Bone marrow (tissue), 2 donors: ENCODE results near the gene SLC12A7.
"Not testable (repeated sequence)": the region's sequence is repeated elsewhere in the genome, so short reads cannot be mapped to it uniquely, and the experiment has no call there.

Experiments
- DNase-seq, 2 donors: peaks; one replicate each; lab custom pipeline; 2025; lab: John Stamatoyannopoulos, UW

The SLC12A7 gene

DNA sequence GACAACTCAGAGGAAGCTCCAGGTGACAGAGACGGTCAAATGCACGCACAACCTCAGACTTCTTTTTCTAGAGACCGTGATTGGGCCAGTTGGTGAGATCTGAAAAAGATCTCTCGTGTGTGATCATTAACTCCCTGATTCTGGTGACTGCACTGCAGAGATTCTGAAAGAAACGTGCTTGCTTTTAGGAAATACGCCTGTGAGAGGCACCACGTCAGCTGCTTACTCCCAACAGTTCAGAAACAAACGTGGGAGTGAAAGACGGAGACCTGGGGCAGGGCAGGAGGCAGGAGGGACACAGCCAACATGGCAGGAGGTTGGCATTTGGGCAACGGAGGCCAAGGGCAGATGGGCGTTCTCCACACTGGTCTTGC, 15.9 kb downstream of the SLC12A7 start:
- DNase-seq, result no peak

DNA sequence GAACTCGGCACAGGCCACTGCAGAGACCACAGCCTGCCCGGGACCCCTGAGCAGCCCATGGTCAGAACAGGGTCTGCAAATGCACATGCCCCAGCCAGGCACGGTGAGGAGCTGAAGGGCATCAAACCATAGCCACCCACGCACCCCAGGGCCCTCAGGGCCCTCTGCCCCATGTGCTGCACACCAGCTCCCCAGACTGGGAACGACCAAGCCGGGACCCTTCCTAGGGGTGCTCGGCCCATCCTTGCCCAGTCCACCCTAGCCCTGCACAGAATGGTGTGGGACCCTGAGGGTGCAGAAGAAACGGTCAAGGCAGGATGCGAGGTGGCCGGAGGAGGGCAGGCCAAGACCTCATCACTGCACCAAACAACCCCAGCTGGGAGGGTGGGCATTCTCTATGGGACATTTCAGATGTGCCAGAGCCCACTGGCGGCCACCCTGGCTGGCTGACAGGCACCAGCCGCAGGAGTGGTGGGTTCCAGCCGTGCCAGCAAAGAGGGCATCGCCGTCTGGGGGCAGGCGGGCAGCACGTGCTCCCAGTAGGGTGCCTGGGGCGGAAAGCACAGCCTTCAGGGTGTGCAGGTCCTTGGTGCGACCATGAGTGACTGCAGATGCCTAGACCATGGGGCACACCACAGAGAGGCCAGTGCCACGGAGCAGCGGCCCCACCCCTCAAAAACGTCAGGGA, 16.4 kb downstream of the SLC12A7 start:
- DNase-seq, result no peak

DNA sequence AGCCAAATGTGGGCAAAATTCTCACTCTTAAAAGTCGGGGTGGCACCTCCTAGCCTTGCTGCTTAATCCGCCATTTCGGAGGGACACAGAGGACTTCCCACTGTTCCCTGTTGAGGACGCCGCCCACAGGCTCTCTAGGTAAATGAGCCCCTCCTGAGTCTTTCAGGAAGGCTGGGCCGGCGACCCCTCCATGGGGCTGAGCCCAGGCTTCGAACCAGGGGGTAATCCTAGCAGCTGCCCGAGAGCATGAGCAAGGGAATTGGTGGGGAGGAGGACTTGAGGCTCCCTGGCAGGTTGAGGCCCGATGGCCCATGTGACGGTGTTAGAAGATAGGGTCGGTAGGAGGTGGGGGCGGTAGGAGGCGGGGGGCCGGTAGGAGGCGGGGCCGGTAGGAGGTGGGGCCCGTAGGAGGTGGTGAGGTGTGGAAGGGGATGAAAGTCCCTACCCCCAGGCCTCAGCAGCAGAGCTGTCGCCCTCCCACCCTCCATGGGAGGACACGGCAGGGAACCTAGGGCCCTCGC, 17.1 kb downstream of the SLC12A7 start:
- no peak for DNase-seq

DNA sequence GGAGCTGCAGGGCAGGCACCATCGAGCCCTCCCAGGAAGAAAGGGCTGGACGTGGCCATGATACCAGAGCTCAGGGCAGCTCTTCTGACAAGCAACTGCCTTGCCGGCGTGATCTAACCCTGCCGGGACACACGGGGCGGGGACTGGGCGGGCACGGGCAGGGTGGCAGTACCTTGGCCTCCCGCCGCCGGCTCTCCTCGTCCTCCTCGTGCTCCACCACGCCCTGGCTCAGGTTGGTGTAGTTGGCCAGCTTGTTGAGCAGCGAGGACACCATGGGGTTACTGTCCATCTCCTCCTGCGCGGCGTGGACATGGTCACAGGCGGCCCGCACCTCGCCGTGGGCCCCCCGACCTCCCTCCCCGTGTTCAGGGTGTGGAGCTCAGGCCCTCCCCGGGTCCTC, 18.5 kb downstream of the SLC12A7 start:
- DNase-seq, result no peak

DNA sequence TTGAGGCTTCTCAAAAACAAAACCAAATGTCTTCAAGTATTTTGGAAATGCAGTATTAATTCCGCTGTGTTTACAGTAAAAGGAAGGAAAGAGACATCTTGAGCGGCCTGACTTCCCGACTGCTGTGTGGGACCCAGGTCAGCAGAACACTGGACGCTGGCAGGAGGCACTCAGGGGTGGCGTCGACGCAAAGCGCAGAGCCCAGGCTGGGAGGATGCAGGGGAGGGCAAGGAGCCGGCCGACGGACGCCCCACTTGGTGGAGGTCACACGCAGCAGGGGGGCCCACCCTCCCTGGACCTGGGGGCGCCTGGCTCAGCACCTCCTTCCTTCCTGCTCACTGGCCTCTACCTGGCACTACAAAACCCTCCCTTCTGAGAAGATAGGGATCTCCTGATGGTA, 19.7 kb downstream of the SLC12A7 start:
- no peak for DNase-seq

DNA sequence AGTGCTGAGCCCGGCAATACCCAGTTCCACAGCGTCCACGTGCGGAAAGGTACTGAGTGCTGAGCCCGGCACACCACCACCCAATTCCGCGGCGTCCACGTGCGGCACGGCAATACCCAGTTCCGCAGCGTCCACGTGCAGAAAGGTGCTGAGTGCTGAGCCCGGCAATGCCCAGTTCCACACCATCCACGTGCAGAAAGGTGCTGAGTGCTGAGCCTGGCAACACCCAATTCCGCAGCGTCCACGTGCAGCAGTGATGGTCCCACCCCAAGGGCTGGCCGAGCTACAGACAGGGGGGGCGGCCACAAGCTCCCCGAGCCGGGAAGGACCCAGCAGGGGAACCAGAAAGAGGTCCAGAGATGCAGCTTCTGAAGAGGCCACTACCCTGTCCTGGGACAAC, 20.2 kb downstream of the SLC12A7 start:
- no peak for DNase-seq

DNA sequence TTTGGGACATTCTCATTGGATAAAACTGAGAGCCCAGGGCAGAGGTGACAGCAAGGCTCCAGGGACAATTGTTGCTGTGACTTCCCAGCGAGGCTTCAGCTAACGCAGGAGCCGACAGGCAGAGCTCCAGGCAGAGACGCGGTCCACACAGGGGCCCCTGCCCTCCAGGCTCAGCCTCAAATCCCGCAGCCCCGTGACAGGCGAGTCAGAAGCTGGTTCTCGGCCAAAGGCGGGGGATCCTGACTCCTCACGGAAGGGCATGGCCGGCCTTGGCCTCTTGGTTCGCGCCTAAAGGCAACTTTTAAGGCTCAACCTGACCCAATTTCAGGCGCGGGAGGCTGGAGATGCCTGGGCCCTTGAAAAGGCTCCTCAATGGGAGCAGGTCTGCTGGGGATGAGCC, 21.3 kb downstream of the SLC12A7 start:
- DNase-seq, result no peak

DNA sequence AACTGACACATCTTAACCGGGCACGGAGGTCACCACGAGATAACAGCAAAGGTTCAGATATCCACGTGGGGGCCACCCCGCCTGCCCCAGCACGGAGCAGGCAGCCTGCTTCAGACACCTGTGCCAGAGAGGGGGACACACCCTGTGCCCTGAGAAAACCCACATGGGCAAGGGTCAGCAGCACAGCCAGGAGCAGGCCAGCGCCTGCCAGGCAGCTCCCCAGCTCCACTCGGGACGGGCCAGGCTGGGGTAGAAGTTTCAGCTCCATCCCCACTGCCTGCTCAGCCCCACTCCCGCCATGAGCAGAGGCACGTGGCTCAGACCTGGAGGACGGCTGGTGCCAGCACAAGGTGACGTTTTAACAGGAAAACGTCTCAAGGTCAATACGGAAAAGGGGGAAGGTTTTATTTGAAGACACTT, 22.2 kb downstream of the SLC12A7 start:
- DNase-seq, result no peak

DNA sequence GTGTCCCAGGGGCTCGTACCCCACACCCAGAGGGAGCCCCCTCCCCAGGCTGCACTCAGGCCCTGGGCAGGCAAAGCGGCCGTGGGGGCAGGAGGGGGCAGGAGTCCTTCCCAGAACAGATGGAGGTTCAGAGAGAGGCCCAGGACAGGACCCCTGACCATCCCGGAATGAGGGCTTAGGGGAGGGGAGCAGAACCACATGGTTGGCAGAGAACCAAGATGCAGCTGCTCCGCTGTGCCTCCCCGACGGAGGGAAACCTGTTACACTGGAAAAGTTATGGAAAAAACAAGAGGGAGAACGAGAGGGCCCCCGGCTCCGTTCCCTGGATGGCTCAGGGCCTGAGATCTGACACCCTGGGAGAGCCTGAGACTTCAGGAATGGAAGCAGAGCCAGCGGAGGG, 22.7 kb downstream of the SLC12A7 start:
- DNase-seq, result no peak

DNA sequence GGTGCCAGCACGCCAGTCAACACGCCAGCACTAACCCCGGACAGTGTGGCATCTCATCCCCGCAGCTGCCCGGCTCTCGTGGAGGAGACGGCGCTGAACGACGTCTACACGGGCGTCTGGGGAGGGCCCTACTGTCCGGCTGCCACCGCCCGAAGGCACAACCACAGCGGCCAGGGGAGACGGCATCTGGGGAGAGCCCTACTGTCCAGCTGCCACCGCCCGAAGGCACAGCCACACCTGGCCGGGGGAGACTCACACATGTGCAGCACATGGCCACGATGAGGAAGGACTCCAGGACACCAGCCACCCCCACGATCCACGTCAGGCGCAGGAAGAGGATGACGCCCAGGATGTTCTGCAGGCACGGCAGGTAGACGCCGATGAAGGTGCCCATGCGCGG, 23.1 kb downstream of the SLC12A7 start:
- no peak for DNase-seq

DNA sequence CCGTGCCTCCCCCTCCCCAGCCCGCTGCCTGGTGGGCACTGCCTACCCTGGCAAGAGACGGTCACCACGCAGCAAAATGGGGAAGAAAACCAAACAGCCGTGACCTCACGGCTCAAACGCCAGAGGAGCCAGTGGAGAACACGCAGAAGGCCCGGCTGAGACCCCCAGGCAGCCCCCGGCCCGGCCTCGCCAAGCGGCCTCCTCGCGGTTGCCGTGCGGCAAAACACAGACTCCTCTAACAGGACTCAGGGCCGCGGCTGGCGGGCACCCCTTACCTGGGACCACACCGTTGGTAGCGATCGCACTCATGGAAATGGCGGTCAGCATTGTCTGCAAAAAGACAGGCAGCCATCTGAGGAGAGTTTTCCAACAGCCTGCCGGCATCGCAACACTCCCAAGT, 23.8 kb downstream of the SLC12A7 start:
- no peak for DNase-seq

DNA sequence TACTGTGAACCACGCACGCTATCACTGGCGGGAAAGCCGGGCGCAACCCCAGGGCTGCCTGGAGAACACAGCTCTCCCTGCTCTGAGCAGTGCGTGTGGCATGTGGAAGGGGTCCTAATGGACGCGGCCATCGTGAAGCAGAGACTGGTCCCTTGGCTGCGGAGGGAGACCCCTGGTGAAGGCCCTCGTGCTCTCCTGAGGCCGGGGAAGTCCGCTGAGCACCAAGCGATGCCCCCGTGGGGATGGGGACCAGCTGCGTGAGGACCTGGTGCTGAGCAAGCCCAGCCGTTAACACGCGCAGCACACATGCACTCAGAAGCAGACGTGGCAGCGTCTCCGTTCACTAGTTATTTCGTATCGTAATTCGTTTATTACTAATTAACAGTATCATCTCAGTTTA, 24.4 kb downstream of the SLC12A7 start:
- no peak for DNase-seq

DNA sequence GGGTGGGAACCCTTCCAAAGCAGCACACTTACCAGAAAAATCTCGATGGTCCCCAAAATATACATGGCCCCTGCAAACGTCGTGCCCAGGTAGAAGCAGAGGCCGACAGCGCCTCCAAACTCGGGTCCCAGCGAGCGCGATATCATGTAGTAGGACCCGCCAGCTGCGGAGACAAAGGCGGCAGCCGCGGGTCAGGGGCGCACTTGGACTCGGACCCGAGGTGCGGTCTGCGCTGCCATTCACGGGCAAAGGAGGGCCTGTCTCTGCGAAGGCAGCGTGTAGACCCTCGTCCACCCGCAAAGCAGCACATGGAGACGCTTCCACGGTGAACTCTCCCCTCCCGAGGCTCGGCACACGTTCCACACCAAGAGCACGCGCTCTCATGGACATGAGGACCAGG, 25.0 kb downstream of the SLC12A7 start:
- DNase-seq, result no peak

DNA sequence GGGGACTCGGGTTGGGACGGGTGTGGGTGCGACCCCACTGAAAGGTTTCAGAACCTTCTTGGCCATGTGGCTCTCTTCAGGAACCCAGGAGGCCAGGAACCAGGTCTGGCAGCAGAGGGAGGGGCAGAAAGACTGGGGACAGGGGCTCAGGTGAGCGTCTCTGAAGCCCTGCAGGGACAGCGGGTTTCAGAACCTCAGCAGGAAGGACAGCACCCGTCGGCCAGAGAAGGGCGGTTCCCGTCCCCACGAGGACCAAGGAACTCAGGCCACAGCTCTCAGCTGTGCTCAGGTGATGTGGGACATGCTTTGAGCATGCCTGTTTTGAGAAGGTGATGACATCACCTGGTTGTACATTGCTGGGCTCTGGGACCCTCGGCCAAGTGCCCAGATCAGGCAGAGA, 25.7 kb downstream of the SLC12A7 start:
- DNase-seq, result no peak

DNA sequence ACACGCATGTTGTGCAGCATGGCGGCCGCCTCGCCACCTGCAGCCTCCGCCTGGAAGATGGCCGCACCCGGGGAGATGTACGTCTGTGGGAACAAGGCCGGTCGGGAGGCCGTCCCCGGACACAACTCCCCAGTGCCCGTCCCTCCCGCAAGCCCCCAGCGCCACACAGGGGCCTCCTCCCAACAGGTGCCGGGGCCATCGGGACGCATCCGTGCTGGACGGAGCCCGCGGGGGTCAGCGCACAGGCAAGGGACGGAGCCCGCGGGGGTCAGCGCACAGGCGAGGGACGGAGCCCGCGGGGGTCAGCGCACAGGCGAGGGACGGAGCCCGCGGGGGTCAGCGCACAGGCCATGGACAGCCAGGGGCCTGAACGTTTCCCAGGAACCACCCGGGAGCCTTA, 26.5 kb downstream of the SLC12A7 start:
- DNase-seq, result no peak

DNA sequence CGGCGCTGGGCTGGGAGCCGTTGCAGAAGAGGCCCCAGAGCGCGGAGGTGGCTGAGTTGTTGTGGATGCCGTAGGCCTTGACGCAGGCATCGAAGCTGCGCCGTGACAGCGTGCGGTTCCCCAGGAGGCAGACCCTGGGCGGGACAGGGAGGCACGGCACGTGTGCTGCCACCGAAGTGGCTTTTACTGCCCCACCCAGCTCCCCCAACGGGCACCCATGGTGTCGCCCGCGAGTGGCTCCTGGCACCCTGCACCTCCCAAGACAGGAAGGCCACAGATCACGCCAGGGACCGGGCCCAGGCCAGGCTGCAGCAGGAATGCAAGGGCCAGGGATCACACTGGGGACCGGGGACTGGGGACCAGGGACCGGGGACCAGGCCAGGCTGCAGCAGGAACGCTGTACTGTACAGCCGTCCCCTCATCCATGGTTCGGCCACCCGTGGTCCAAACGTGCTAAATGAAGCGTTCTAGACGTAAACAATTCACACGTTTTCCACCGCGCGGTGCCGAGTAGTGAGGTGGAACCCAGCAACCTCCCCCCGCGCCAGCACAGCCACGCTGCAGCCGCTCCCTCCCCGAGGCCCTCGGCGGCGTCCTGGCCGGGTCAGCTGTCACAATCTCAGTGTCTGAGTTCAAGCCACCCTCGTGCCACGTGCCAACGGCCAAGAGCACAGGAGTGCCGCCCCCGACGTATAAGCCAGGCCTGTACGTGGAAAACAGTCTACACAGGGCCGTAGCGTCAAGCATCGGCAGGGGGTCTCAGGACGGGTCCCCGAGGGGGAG, 27.8 kb downstream of the SLC12A7 start:
- DNase-seq, result no peak

DNA sequence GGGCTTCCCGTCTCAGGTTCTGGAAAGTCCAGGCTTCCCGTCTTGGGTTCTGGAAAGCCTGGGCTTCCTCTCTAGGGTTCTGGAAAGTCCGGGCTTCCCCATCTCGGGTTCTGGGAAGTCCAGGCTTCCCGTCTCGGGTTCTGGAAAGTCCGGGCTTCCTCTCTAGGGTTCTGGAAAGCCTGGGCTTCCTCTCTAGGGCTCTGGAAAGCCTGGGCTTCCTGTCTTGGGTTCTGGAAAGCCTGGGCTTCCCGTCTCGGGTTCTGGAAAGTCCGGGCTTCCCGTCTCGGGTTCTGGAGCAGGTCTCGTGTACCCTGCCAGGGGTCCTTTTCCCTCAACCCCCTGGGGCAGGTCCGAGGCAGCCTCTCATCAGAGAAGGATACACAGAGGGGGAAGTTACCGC, 28.8 kb downstream of the SLC12A7 start:
- DNase-seq, result not testable (repeated sequence)

DNA sequence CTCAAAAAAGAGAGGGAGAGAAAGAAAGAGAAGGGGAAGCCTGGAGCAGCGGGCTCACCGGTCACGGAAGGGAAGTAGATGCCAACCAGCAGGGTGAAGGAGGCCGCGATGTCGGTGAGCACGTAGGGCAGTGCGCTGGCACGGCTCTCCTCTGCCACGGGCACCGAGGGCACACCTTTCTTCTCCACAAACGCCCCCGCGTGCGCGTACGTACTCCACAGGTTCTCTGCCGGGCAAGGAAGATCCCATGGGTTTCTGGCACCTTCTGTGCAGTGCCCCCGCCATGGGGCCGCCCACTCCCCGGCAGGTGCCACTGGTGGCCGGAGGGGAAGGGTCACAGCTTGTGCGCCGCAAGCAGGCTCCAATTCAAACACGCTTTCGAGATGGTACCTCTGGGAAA, 30.3 kb downstream of the SLC12A7 start:
- no peak for DNase-seq

DNA sequence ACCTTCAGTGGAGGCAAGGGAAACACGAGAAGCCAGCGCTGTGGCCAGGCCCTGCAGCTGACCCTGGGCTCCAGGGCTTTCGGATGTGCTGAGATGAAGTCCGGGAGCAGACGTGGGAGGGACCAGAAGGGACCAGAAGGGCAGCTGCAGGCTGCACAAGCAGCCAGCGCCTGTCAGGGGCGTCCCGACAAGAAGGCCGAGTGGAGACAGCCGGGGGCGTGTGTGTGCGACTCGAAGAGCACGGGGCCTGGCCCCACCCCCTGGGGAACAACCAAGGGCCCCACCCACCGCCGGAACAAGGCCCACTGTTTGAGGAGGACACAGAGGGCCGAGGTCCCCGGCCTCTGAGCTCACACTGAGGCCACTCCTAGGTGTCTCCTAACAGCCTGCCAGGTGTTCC, 31.4 kb downstream of the SLC12A7 start:
- DNase-seq, result no peak

DNA sequence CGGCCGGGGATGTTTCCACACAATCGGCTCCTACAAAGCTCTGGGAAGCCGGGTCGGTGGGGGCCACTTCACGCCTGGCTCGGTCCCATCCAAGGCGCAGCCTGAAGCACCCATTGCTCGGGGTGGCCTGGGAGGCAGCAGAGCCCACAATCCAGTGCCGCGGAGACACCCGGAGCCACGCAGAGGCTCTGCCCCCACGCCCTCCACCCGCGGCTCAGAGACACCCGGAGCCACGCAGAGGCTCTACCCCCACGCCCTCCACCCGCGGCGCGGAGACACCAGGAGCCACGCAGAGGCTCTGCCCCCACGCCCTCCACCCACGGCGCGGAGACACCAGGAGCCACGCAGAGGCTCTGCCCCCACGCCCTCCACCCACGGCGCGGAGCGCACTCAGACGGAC, 31.9 kb downstream of the SLC12A7 start:
- DNase-seq, result no peak

DNA sequence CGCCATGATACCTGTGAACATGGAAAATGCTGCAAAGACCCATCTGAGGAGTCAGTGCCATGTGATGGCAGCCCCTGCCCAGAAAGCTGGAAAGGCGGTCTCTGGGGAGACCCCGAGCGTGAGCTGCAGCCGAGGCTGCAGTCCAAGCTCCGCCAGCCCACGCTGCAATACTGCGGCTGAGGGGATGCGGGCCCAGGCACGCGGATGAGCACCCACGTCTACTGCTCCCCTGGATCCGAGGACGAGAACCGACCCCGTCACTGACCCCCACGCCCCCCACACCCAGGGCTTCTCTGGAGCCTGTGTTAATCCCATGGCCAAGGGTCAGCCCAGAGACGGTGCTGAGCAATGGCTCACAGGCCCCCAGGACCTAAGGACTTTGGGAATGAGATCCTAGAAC, 32.4 kb downstream of the SLC12A7 start:
- no peak for DNase-seq

DNA sequence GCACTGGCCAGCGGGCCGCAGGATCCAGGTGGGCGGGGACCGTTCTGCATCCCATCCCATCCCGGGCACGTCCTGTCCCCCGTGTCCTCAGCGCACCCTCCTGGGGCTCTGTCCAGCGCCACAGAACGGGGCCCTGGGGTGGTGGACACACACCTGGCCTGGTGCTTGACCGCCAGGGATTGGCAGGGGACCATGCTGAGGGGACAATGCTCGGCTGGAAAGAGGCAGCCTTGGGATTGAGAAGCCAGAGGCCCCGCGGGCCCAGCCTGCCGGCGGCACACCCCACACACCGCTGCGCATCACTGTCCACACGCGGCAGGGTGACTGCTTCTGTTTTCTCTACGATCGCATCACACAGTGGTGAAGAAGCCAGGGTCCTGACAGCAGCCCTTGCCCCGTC, 33.0 kb downstream of the SLC12A7 start:
- DNase-seq, result no peak

DNA sequence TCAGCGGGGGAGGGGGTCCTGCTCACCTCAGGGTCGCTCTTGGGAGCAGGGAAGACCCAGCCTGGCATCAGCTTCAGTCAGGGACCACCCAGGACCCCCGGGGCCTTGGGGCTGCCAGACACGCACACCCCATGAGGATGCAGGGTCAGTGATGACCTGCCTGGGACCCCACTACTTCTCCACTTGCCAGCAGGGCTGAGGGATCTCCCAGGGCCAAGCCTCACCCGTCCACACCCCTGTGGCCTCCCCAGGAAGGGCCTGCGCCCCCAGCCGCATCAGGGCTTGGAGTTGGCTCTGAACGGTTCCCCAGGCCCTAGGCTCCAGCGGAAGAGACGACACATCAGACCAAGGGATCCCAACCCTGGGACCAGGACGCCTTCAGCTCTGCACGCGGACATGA, 33.7 kb downstream of the SLC12A7 start:
- no peak for DNase-seq
